ENCODE measurements around the gene TMEM170A.

The TMEM170A gene

DNA sequence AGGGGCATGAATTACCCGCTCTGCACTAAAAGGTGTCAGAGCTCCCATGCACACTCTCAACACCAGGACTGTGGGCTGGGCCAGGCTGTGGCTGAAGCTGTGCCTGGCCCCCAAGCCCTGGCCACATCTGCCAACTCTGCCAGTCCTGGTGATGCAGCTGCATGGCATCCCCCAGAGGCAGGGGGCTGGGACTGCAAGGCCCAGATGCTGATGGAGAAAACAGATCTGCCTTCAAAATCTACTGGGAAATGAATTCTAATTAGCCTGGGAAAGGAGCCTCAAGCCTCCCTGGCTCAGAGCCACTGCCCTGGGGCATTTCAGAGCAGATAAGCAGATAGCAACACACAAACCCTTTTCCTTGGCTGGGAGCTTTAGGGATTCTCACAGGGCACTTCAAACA lies 27.4 kb upstream of the TMEM170A start:
- TF ChIP-seq JUND (IDR thresholded peaks at IDR 0.05; ENCODE audit: low read depth) = no peak
- in situ Hi-C loops (cut with HindIII; ENCODE audit: low pct_unique_long_range_greater_than_20kb, low sequenced_read_pairs) = no loop called here
- peak; percentile 27 to 76 for DNase-seq (ENCODE audit: low read depth in 1 of 2, low spot score in 1 of 2)

DNA sequence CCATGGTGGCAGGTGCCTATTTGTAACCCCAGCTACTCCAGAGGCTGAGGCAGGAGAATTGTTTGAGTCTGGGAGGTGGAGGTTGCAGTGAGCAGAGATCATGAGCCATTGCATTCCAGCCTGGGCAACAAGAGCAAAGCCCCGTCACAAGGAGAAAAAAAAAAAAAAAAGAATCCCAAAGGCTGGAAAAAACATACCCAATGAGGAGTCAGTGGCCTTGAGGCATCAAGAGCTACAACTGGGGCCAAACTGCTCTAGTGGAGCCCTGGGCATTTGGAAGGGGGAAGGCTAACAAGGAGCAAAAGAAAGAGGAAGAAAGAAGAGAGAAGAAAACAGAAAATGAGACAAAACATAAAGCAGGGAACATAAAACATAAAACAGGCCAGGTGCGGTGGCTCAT lies 23.8 kb upstream of the TMEM170A start:
- DNase-seq (ENCODE audit: low read depth in 1 of 2, low spot score in 1 of 2) = no peak
- in situ Hi-C loops (cut with HindIII; ENCODE audit: low pct_unique_long_range_greater_than_20kb, low sequenced_read_pairs) = no loop called here
- no peak for TF ChIP-seq JUND (IDR thresholded peaks at IDR 0.05; ENCODE audit: low read depth)

DNA sequence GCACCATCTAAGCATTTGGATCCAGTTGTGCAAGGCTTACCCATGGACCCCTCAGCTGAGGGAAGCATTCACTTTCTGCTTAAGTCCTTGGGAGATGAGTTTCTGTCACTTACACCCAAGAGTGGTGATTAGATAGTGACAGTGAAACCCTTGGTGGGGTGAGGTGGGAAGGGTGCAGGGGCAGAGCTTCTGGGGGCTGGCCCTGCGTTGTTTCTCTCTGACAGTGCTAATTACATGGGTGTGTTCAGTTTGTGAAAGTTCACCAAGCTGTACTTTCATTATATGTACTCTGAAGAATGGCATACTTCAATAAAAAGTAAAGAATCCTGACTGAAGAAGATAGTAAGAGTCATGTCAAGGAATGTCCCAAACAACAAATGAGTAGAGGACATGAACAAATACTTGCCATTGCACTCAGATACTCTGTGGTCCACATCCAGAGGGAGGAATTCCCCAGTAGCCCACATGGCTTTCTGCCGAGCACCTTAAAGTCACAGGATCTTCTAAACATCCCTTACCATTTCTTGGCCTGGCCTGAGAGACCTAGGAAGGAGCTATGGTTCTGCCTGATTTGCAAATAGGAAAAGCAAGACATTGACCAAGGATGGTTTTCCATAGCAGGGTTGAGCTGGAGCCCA lies 22.3 kb upstream of the TMEM170A start:
- in situ Hi-C loops (cut with HindIII; ENCODE audit: low pct_unique_long_range_greater_than_20kb, low sequenced_read_pairs) = no loop called here
- no peak for TF ChIP-seq JUND (IDR thresholded peaks at IDR 0.05; ENCODE audit: low read depth)
- no peak for DNase-seq (ENCODE audit: low read depth in 1 of 2, low spot score in 1 of 2)

DNA sequence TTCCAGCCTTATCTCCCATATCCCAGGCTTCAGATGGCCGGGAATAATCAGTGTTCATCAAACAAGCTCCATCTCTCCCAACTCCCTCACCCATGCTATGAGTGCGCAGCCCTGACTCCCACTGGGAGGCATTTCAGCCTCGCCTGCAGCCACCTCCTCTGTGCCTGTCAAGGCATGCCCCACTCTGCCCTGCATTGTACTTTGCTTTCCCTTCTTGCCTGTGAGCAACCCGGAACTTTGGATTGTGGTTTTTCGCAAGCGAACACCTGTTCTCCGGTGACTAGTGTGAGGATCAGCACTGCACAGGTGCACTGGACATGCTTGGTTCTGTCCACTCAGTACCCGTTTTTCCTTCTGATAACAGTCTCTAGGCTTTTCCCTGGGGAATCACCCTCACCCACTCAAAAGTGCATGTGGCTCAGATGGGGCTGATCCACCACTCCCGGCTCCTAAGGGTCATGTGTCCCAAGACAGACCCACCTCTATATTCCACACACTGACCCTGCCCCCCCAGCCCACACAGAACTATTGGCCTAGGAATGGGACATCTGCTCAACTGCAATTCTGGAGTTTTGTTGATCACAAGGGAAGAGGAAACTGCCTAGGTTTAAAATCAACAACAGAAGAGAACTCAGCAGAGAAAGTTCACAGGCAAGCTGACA lies 21.7 kb upstream of the TMEM170A start:
- peak; percentile 24 to 82 for DNase-seq (ENCODE audit: low read depth in 1 of 2, low spot score in 1 of 2)
- in situ Hi-C loops (cut with HindIII; ENCODE audit: low pct_unique_long_range_greater_than_20kb, low sequenced_read_pairs) = no loop called here
- TF ChIP-seq JUND (IDR thresholded peaks at IDR 0.05; ENCODE audit: low read depth) = no peak

DNA sequence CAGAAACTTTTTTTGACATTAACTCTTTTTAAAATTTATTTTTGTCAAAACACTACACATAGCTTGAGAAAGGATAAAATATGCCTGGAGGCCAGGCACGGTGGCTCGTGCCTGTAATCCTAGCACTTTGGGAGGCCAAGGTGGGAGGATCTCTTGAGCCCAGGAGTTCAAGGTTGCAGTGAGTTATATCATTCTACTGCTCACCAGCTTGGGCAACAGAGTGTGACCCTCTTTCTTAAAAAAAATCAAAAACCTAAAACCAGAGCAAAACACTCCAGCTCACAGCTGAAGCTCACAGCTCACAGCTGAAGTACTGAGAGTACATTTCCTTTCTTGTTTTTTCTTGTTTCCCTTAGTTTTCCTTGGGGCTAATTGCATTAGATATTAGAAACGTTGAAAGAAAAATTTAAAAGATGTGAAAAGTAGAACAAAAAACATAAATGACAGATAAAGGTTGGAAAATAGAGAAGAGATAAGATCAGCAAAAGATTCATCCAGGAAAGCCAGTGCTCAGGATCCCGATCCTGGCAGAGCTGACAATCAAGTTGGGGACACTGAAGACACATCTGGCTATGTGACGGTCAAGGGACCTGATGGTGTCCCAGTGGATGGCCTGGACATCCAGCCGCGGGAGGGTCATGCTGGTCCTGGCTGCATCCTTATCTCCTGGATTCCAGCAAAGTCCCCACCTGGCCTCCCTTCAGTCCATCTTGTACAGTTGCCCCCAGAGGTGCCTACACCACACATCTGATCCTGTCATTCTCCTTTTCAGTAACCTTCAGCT lies 20.9 kb upstream of the TMEM170A start:
- no peak for DNase-seq (ENCODE audit: low read depth in 1 of 2, low spot score in 1 of 2)
- in situ Hi-C loops (cut with HindIII; ENCODE audit: low pct_unique_long_range_greater_than_20kb, low sequenced_read_pairs) = no loop called here
- TF ChIP-seq JUND (IDR thresholded peaks at IDR 0.05; ENCODE audit: low read depth) = no peak

DNA sequence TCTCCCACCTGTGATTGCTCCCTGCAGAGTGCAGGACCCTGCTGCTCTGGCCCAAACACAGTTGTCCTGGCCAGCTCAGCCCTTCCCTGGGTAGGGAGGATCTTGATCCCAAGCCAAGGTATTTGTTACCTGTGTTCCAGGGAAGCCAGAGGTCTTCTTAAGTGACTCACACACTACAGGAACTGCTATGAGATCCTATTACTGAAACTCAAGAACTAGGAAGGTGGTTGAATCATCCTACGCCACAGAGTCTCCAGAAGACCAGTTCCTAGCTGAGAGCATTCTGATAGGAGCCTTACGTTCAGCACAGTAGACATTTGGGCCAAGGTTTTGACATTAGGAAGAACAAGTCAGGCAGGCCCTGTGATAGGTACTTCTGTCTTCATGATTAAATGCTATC lies 18.7 kb upstream of the TMEM170A start:
- DNase-seq (ENCODE audit: low read depth in 1 of 2, low spot score in 1 of 2) = peak; percentile 58 to 75
- in situ Hi-C loops (cut with HindIII; ENCODE audit: low pct_unique_long_range_greater_than_20kb, low sequenced_read_pairs) = no loop called here
- TF ChIP-seq JUND (IDR thresholded peaks at IDR 0.05; ENCODE audit: low read depth) = no peak

DNA sequence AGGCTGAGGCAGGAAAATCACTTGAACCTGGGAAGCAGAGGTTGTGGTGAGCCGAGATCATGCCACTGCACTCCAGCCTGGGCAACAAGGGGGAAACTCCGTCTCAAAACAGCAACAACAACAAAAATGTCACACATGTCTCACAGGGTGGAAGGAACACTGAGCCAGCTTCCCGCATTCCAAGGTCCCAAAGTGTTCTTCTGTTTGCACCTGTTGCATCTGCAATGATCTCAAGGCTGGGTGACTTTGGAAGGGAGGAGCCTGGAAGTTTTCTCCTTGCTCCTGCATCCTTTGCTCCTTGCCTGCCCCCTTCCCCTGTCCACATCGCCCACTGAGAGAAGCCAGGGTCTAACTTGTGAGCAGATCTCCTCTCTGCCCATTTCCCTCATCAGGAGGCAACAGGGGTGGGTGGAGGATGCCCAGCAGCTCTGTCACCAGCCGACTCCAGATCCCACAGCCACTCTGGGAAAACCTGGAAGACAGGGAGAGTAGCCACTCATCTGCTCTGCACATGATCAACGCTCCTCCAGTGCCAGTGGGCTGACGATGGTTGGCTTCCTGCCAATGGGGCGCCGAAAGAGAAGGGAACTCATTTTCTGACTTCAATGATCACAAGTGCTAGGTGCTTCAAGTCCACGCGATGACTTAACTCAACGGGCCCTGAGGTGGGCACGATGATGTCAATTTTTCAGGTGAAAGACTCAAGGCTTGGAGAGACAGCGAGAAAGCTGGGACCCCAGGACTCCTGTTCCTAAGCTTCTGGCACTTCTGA lies 18.1 kb upstream of the TMEM170A start:
- no peak for DNase-seq (ENCODE audit: low read depth in 1 of 2, low spot score in 1 of 2)
- no peak for TF ChIP-seq JUND (IDR thresholded peaks at IDR 0.05; ENCODE audit: low read depth)
- in situ Hi-C loops (cut with HindIII; ENCODE audit: low pct_unique_long_range_greater_than_20kb, low sequenced_read_pairs) = no loop called here

DNA sequence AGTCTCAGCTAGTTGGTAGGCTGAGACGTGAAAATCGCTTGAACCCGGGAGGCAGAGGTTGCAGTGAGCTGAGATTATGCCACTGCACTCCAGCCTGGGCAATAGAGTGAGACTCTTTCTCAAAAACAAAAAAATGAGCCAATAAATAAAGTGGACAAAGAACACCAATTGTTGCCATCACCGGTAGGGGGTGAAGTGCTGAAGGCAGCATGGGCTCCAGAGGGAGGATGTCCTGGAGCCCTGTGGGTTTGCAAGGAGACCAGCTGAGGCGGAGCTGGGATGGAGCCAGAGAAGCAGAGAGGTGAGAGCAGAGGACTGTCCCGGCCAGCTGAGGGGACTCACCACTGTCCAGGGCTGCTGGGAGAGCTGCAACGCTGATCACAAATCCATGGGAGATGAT lies 17.0 kb upstream of the TMEM170A start:
- peak; percentile 31 to 60 for DNase-seq (ENCODE audit: low read depth in 1 of 2, low spot score in 1 of 2)
- TF ChIP-seq JUND (IDR thresholded peaks at IDR 0.05; ENCODE audit: low read depth) = no peak
- in situ Hi-C loops (cut with HindIII; ENCODE audit: low pct_unique_long_range_greater_than_20kb, low sequenced_read_pairs) = no loop called here

DNA sequence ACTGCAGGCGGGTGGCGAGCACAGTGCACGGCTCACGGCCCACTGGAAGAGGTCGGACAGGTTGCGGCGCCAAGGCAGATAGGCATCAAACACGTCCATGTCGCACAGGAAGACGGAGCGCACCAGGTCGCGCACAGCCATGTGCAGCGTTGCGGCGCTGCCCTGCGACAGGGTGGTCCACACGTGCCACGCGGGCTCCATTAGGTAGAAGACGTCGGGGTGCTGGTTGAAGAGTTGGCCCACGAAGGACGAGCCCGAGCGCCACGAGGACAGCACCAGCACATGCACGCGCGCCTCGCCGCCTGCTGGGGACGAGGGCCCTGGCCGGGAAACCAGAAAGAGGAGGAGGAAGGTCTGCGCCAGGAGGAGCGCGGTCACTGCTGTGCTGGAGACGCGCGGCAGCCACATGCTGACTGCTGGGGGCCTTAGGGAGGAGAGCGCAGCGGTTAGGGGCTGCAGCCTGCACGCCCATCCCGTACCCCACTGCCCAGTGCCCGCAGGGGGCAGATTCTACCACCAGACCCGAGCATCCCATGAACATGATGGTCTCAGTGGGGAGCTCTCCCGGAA lies 15.0 kb upstream of the TMEM170A start:
- no peak for TF ChIP-seq JUND (IDR thresholded peaks at IDR 0.05; ENCODE audit: low read depth)
- DNase-seq (ENCODE audit: low read depth in 1 of 2, low spot score in 1 of 2) = no peak
- in situ Hi-C loops (cut with HindIII; ENCODE audit: low pct_unique_long_range_greater_than_20kb, low sequenced_read_pairs) = no loop called here

DNA sequence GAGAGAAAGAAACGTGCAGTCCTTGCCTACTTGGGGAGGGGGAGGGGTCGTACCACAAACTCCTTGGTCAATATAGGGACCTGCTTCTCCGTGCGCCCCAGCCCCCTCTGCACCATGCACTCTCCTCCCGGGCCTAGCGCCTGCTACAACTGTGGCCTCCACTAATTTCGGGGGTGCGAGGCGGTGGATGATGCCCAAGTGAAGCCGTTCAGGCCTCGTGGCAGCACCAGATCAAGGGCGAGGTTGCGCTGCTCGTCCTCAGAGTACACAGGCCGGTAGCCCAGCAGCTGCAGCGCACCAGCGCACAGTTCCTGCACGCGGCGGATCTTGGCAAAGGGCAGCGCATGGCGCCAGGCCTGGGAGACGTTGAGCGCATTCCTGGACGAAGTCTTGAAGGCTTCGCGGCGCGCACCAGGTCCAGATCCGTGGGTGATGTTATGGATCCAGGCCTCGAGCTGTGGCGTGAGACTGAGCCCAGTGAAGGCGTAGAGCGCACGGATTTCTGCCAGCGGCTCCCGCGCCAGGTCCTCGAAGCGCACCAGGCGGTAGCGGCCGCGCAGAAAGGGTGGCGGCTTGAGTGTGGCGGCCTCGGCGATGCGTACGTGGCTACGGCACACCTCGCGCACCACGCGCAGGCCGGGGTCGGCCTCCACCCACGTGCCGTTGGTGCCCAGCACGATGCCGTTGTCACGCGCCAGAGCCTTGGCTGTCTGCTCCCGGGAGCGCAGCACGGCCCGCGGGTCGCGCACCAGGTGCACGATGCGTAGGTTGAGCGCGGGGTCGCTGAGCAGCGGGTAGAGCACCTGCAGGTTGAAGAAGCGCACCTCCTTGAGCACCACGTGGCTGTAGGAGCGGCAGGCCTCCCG lies 14.2 kb upstream of the TMEM170A start:
- no peak for DNase-seq (ENCODE audit: low read depth in 1 of 2, low spot score in 1 of 2)
- in situ Hi-C loops (cut with HindIII; ENCODE audit: low pct_unique_long_range_greater_than_20kb, low sequenced_read_pairs) = no loop called here

DNA sequence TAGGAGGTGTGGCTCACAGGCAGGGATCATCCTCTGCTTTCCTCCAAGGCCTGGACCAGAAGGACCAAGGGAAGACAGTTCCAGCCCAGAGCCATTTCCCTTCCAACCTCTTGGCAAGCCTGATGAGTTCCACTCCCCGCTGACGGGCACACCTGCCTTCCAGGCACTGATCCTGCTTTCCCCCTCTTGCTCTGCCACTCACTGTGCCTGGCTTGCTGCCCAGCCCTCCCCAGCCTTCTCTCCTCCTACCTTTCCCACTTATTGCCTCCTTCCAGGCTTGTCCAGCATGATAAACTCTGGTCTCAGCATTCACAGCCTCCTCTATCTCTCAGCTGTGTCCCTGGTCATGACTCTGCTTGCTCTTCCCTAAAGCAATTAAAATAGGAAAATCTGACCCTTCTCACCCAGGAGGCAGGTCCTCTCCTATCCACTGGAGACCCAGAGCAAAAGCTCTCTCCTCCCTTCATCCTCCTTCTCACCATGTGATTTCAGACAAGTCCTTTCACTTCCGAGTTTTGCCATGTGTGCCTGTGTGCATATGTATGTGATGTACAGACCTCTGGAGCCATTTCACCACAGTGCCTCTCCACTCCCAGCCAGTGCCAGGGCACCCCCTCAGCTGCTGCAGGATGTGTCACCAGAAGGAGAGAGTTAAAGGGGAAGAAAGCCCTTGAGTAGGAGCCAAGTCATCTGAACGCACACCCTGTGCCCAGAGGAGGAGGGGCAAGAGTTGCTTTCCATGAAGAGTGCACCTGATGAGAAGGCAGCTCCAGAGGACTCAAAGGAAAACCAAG lies 13.4 kb upstream of the TMEM170A start:
- in situ Hi-C loops (cut with HindIII; ENCODE audit: low pct_unique_long_range_greater_than_20kb, low sequenced_read_pairs) = no loop called here
- no peak for TF ChIP-seq JUND (IDR thresholded peaks at IDR 0.05; ENCODE audit: low read depth)
- no peak for DNase-seq (ENCODE audit: low read depth in 1 of 2, low spot score in 1 of 2)

More for the DNA sequence above, 14.2 kb upstream of the TMEM170A start:
- no peak for TF ChIP-seq JUND (IDR thresholded peaks at IDR 0.05; ENCODE audit: low read depth)
